GM12872 (cell line): Measurements from ENCODE around the gene KPNA6.

Source experiments
- TF ChIP-seq, protein P1 (sequence below): IDR thresholded peaks from 3 replicates; pipeline ENCODE4 v1.5.1; 2011; ENCODE audit warnings: low read depth, mild to moderate bottlenecking, low read length, moderate library complexity; ENCODE audit not compliant: insufficient read depth

The KPNA6 gene

DNA sequence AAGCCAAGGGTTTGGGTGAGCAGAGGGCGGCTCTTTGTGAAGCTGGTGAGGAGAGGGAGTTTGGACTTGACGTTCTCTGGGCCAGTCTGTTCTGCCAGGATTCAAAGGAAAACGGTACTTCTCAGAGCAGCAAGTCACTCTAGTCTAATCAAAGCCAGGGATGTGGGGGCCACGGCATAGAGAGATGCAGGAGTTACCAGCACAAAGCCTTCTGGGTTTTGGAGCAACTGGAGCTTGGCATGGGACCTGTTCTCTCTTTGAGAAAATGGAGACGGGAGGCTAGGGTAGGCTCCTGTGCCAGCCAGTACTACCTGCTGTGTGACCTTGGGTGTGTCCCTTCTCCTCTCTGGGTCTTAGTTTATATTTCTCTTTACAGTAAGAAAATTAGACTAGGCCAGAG lies 73.7 kb downstream of the KPNA6 start:
- TF ChIP-seq, protein P1, sequence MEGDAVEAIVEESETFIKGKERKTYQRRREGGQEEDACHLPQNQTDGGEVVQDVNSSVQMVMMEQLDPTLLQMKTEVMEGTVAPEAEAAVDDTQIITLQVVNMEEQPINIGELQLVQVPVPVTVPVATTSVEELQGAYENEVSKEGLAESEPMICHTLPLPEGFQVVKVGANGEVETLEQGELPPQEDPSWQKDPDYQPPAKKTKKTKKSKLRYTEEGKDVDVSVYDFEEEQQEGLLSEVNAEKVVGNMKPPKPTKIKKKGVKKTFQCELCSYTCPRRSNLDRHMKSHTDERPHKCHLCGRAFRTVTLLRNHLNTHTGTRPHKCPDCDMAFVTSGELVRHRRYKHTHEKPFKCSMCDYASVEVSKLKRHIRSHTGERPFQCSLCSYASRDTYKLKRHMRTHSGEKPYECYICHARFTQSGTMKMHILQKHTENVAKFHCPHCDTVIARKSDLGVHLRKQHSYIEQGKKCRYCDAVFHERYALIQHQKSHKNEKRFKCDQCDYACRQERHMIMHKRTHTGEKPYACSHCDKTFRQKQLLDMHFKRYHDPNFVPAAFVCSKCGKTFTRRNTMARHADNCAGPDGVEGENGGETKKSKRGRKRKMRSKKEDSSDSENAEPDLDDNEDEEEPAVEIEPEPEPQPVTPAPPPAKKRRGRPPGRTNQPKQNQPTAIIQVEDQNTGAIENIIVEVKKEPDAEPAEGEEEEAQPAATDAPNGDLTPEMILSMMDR = no peak

DNA sequence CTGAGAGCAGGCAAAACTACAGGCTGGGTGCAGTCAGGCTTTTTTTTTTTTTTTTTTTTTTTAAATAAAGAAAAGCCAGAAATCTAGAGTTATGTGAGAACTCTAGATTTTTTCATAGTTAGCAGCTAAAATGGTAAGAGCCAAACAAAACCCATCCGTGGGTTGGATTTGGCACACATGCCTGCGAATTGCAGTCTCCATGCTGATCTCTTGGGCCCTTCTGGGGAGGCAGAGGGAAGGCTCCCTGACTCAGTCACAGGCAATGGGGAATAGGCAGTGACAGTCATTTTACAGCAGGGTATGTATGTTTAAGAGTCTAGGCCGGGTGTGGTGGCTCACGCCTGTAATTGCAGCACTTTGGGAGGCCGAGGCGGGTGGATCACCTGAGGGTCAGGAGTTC lies 74.2 kb downstream of the KPNA6 start:
- TF ChIP-seq, protein P1 = no peak

DNA sequence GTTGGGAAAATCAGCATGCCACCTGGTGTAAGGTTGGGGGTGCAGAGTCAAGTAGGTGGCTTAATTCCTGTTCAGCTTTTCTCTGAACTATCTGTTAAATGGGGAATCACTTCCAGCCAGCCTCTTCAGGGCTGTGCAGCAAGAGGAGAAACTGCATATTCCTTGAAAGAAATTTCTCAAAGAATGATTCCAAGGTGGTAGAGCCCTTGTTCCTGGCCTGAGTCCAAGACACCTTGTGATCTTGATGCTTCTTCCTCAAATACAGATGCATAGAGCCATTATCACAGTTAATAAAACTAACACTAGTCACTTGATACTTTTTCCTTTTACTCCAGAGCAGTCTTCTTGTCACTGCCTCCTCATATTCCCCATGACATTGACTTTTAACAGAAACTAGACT lies 76.8 kb downstream of the KPNA6 start:
- TF ChIP-seq, protein P1 = no peak

DNA sequence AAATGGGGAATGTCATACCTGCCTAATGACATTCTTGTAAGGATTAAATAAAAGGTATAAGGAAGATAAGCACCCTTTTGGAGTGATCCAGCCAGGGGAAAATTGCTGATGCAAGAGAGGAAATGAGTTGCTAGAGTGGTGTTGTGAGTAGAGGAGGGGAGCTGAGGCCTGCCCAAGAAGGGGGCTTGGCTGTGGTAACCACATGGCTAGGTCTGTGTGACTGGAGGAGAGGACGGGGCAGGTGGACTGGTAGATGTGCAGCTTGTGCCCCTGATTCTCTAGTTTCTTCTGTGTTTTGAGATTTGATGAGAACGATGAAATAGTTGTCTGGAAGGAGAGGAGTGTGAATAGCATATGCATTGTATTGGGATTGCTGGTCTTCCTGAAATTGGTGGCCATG lies 78.2 kb downstream of the KPNA6 start:
- TF ChIP-seq, protein P1 = no peak

- TF ChIP-seq, protein P1 = no peak
Observed at GRCh38 chr1:32186491-32186890, 78.6 kb downstream of the KPNA6 start.

GRCh38 chr1:32187850-32188249 lies 80.0 kb downstream of the KPNA6 start:
- TF ChIP-seq, protein P1 = no peak

- TF ChIP-seq, protein P1 = no peak
Observed at GRCh38 chr1:32192220-32192948, 84.5 kb downstream of the KPNA6 start.
